Keratinocyte (primary cell): ENCODE data around the gene SLC19A1. TPM values are rescaled to one million over a fixed set of nuclear protein-coding genes. Genes with fewer than 3 reads are reported as not detected.

Experiments used
- DNase-seq: peaks from one replicate; pipeline ENCODE4 v3.0.0-alpha.2; 2011; ENCODE audit warnings: low read depth, missing footprints, low spot score
- FAIRE-seq: peaks from 2 replicates; lab custom pipeline; 2011; peaks lifted over from hg19 to GRCh38; lab: Jason Lieb, UNC
- H2AFZ ChIP-seq: 2 replicates; pipeline ENCODE4 v1.6.0; 2012; ENCODE audit warnings: low read length, control low read depth, inconsistent platforms; ENCODE audit not compliant: control insufficient read depth
- H3K27ac ChIP-seq: 2 replicates; pipeline ENCODE4 v1.5.1; 2011; ENCODE audit warnings: low read length; ENCODE audit not compliant: control insufficient read depth, insufficient read depth
- H3K27me3 ChIP-seq: 3 replicates; pipeline ENCODE4 v1.6.0; 2011; ENCODE audit warnings: low read length; ENCODE audit not compliant: control insufficient read depth, insufficient read depth; ENCODE audit errors: extremely low read depth
- H3K36me3 ChIP-seq, 2 experiments: 2 replicates in 1 of 2; 3 replicates in 1 of 2; pipeline ENCODE4 v1.5.1; 2011; ENCODE audit warnings: low read length in 2 of 2, mild to moderate bottlenecking in 1 of 2; ENCODE audit not compliant: control insufficient read depth in 2 of 2, insufficient read depth in 2 of 2; ENCODE audit errors: extremely low read depth in 1 of 2
- H3K4me1 ChIP-seq: 3 replicates; pipeline ENCODE4 v1.5.1; 2011; ENCODE audit warnings: low read length; ENCODE audit not compliant: control insufficient read depth, insufficient read depth; ENCODE audit errors: extremely low read depth
- H3K4me2 ChIP-seq: 3 replicates; pipeline ENCODE4 v1.6.0; 2011; ENCODE audit warnings: low read depth, low read length; ENCODE audit not compliant: control insufficient read depth, insufficient read depth; ENCODE audit errors: extremely low read depth
- H3K4me3 ChIP-seq, 3 experiments: fragments of 200-600 bp in 1 of 3; sonication (generic) in 1 of 3; 2 replicates in 2 of 3; 3 replicates in 1 of 3; pipeline ENCODE4 v1.5.1; 2011 to 2016; ENCODE audit warnings: low read length in 3 of 3, mild to moderate bottlenecking in 3 of 3, control low read depth in 2 of 3, inconsistent platforms in 1 of 3, low read depth in 1 of 3, mixed read lengths in 1 of 3, mixed run types in 1 of 3, moderate library complexity in 1 of 3; ENCODE audit not compliant: control insufficient read depth in 2 of 3, insufficient read depth in 2 of 3; ENCODE audit errors: extremely low read depth in 1 of 3
- H3K79me2 ChIP-seq: 2 replicates; pipeline ENCODE4 v1.6.0; 2012; ENCODE audit warnings: low read length; ENCODE audit not compliant: control insufficient read depth, insufficient read depth
- H3K9ac ChIP-seq: 3 replicates; pipeline ENCODE4 v1.6.0; 2011; ENCODE audit warnings: low read length; ENCODE audit not compliant: control insufficient read depth, insufficient read depth; ENCODE audit errors: extremely low read depth
- H3K9me1 ChIP-seq: 3 replicates; pipeline ENCODE4 v1.6.0; 2011; ENCODE audit warnings: low read length; ENCODE audit not compliant: control insufficient read depth, insufficient read depth; ENCODE audit errors: extremely low read depth
- H3K9me3 ChIP-seq: 2 replicates; pipeline ENCODE4 v1.5.1; 2012; ENCODE audit warnings: low read depth, low read length; ENCODE audit not compliant: control insufficient read depth
- H4K20me1 ChIP-seq: 3 replicates; pipeline ENCODE4 v1.6.0; 2011; ENCODE audit warnings: low read length; ENCODE audit not compliant: control insufficient read depth, insufficient read depth; ENCODE audit errors: extremely low read depth
- EZH2 ChIP-seq: IDR thresholded peaks from one replicate; pipeline ENCODE4 v1.6.1; 2012; ENCODE audit warnings: inconsistent platforms, mild to moderate bottlenecking, low read length, moderate library complexity
- dilution Hi-C: fragments of 300-500 bp; cut with MboI; formaldehyde crosslinking; loops from one replicate; pipeline ENCODE4 v1.7.0; 2020; ENCODE audit warnings: low sequenced_read_pairs; ENCODE audit not compliant: extremely low pct_ligation_motif_present
- polyA minus RNA-seq, 3 experiments: library from RNA; depleted of rRNA, polyadenylated mRNA; stranded (reverse); fragments of >200 nt; gene quantifications; 1 replicate in 1 of 3; 2 replicates in 1 of 3; 3 replicates in 1 of 3; pipeline ENCODE4 v1.2.3, GENCODE V29; 2011
- polyA plus RNA-seq, 5 experiments: library from polyadenylated mRNA; depleted of rRNA in 3 of 5; stranded (reverse) in 3 of 5; stranded (forward) in 1 of 5; unstranded in 1 of 5; fragments of >200 nt; gene quantifications; 1 replicate in 1 of 5; 2 replicates in 3 of 5; 3 replicates in 1 of 5; pipeline versions ENCODE4 v1.2.1 to v1.2.3, GENCODE V29; 2011 to 2012; ENCODE audit warnings: missing spikeins in 2 of 5, low read depth in 1 of 5, low replicate concordance in 1 of 5
- TF ChIP-seq, protein P1 (sequence below), 3 experiments: IDR thresholded peaks in 1 of 3; conservative IDR thresholded peaks in 1 of 3; optimal IDR thresholded peaks in 1 of 3; 2 replicates in 2 of 3; 3 replicates in 1 of 3; pipeline versions ENCODE3 to v1.5.1; 2011; ENCODE audit warnings: low read length in 3 of 3, mild to moderate bottlenecking in 3 of 3, moderate library complexity in 2 of 3, control low read depth in 1 of 3, inconsistent platforms in 1 of 3; ENCODE audit not compliant: insufficient read depth in 2 of 3; ENCODE audit errors: extremely low read depth in 1 of 3

Gene SLC19A1
- polyA plus RNA-seq (3.8 to 4.5 TPM (median 3.9 TPM) in 3 replicates), polyA minus RNA-seq (4.9 to 10.3 TPM (median 9.8 TPM) in 3 replicates)
- polyA plus RNA-seq (2011; ENCODE audit: low read depth): 0.42 TPM
- polyA plus RNA-seq (2011; cell fraction: cytosol; rRNA removed): 2.2 and 4.2 TPM in 2 replicates
- polyA plus RNA-seq (2011; cell fraction: nucleus; rRNA removed): 6.5 and 12.5 TPM in 2 replicates
- 2.9 and 12.5 TPM in 2 replicates for polyA plus RNA-seq (2012; ENCODE audit: low replicate concordance)
- 10.9 TPM for polyA minus RNA-seq (2011; cell fraction: cytosol; rRNA and poly(A)+ RNA removed)
- 10.9 and 13.1 TPM in 2 replicates for polyA minus RNA-seq (2011; cell fraction: nucleus; rRNA and poly(A)+ RNA removed)

DNA sequence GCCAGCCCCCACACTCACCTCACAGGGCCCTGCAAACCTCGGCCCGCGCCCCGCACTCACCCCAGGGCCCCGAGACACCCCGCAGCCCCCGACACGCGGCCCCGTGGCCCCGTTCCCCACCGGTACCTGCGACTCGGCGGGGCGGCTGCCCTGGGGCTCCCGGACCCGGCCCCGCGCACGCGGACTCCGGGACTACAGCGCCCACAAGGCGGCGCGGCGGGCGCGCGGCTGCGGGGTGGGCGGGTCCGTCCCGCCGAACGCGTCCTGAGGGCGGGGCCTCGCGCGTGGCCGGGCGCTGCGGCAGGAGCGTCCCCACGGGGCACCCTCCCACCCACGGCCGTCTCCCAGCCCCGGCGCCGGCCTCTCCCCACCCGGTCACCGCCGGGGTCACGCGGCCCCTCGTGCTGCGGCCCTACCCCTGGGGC is at the start of gene SLC19A1:
Gene SLC19A1 (minus strand): TSS at position 199 of the 425 bp plus-strand sequence. CDS start 4,481 bp downstream, outside the sequence.
- Histone ChIP-seq H3K27ac (no peak within 1 kb of the TSS), H3K4me2 (peak within 1 kb of the TSS; percentile 80), H3K79me2 (peaks cover 3% of the 10 kb centered on the region), H4K20me1 (no peaks in the 10 kb centered on the region), H3K9me3 (no peaks in the 10 kb centered on the region), H3K4me1 (peaks cover 10% of the 10 kb centered on the region), H3K4me3 (peak within 1 kb of the TSS; percentile 47 to 66 (median 51)), H2AFZ (peak within 1 kb of the TSS; percentile 24), H3K9ac (peak within 1 kb of the TSS; percentile 71), H3K9me1 (no peaks in the 10 kb centered on the region), H3K36me3 (peaks cover 0 to 4% of the 10 kb centered on the region in 2 experiments), H3K27me3 (no peaks in the 10 kb centered on the region)
- dilution Hi-C loops: no loop called here
- no peak for FAIRE-seq
- no peak for DNase-seq
- no peak for TF ChIP-seq EZH2
- TF ChIP-seq, protein P1, sequence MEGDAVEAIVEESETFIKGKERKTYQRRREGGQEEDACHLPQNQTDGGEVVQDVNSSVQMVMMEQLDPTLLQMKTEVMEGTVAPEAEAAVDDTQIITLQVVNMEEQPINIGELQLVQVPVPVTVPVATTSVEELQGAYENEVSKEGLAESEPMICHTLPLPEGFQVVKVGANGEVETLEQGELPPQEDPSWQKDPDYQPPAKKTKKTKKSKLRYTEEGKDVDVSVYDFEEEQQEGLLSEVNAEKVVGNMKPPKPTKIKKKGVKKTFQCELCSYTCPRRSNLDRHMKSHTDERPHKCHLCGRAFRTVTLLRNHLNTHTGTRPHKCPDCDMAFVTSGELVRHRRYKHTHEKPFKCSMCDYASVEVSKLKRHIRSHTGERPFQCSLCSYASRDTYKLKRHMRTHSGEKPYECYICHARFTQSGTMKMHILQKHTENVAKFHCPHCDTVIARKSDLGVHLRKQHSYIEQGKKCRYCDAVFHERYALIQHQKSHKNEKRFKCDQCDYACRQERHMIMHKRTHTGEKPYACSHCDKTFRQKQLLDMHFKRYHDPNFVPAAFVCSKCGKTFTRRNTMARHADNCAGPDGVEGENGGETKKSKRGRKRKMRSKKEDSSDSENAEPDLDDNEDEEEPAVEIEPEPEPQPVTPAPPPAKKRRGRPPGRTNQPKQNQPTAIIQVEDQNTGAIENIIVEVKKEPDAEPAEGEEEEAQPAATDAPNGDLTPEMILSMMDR (optimal IDR thresholded peaks at IDR 0.05 in 1 of 3, IDR thresholded peaks at IDR 0.05 in 1 of 3, conservative IDR thresholded peaks at IDR 0.05 in 1 of 3; ENCODE audit: extremely low read depth in 1 of 3, insufficient read depth in 2 of 3, low read length in 3 of 3): peak in 2 of 3 experiments; percentile 21 to 30

DNA sequence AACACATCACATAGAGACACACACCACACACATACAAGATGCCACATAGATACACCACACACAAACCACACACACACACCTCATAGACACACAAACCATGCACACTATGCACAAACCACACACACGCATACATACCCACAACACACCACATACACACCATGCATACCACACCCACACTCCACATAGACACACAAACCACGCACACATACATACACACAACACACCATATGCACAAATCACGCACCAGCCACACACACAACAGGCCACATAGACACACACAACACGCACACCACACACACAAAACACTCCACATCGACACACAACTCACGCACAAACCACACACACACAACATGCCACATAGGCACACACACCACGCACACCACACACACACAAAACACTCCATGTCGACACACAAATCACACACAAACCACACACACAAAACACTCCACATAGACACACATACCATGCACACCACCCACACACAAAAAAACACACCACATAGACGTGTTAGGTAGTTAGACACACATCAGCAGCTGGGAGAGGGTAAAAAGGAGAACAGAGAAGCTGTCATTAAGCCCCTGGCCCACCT is 49.5 kb upstream of the SLC19A1 start:
- H3K79me2 ChIP-seq: no peaks in the 10 kb centered on the region
- H3K36me3 ChIP-seq: no peaks in the 10 kb centered on the region
- dilution Hi-C loops: no loop called here
- FAIRE-seq (no peak), DNase-seq (no peak)
- no peaks in the 10 kb centered on the region for H3K9me3 ChIP-seq
- no peak overlapping the region for H3K4me2 ChIP-seq
- no peak overlapping the region for H3K9ac ChIP-seq
- peaks cover 33% of the 10 kb centered on the region for H3K27me3 ChIP-seq
- no peak overlapping the region for H3K27ac ChIP-seq
- no peaks in the 10 kb centered on the region for H4K20me1 ChIP-seq
- H3K4me1 ChIP-seq: no peaks in the 10 kb centered on the region
- H3K9me1 ChIP-seq: no peaks in the 10 kb centered on the region
- no peak overlapping the region for H3K4me3 ChIP-seq
- TF ChIP-seq EZH2: no peak
- TF ChIP-seq, protein P1 (optimal IDR thresholded peaks at IDR 0.05 in 1 of 3, IDR thresholded peaks at IDR 0.05 in 1 of 3, conservative IDR thresholded peaks at IDR 0.05 in 1 of 3; ENCODE audit: extremely low read depth in 1 of 3, insufficient read depth in 2 of 3, low read length in 3 of 3): no peak
- no peak overlapping the region for H2AFZ ChIP-seq
